H1 (cell line): ENCODE results near the gene HYAL1. TPM values are rescaled to one million over a fixed set of nuclear protein-coding genes. Genes with fewer than 3 reads are reported as not detected.

Experiments
- HDAC2 ChIP-seq, 2 experiments: fragments of 300-600 bp in 1 of 2; sonication (generic) in 1 of 2; IDR thresholded peaks; 2 replicates each; pipeline ENCODE4 v1.6.1; 2011 to 2012; ENCODE audit warnings: low read depth in 2 of 2, low read length in 2 of 2, mild to moderate bottlenecking in 2 of 2, moderate library complexity in 2 of 2, borderline replicate concordance in 1 of 2, inconsistent platforms in 1 of 2
- JUN ChIP-seq: IDR thresholded peaks from 2 replicates; pipeline ENCODE4 v1.6.1; 2011; ENCODE audit warnings: low read depth, mild to moderate bottlenecking, improper control_type of control experiment, low read length
- TAF7 ChIP-seq: optimal IDR thresholded peaks from 2 replicates; pipeline ENCODE3; 2011; ENCODE audit warnings: low read depth, mild to moderate bottlenecking, inconsistent platforms, low read length, moderate library complexity, borderline replicate concordance
- TCF12 ChIP-seq: IDR thresholded peaks from 2 replicates; pipeline ENCODE4 v1.6.1; 2011; ENCODE audit warnings: low read depth, mild to moderate bottlenecking, low read length
- polyA plus RNA-seq, 7 experiments: library from polyadenylated mRNA; depleted of rRNA in 3 of 7; stranded (reverse) in 5 of 7; unstranded in 2 of 7; fragments of >200 nt in 5 of 7; fragments of 200-250 nt in 2 of 7; gene quantifications; 1 replicate in 5 of 7; 2 replicates in 1 of 7; 4 replicates in 1 of 7; pipeline versions ENCODE4 v1.2.1 to v1.2.3, GENCODE V29; 2011 to 2013; ENCODE audit warnings: missing spikeins in 2 of 7, mixed read lengths in 2 of 7
- total RNA-seq: library from RNA; stranded (reverse); fragmentation: NEBNext Ultra II Directional; extraction: Animal tissue kit (Norgen Biotek cat#: 25700); gene quantifications from 2 replicates; pipeline ENCODE4 v1.2.1, GENCODE V29; 2021

The HYAL1 gene
- total and polyA plus RNA-seq, 2 of the 8 experiments (the other 6 are each of a cell fraction or from before 2014, with no cell fraction given), result 2.0 to 5.4 TPM

DNA sequence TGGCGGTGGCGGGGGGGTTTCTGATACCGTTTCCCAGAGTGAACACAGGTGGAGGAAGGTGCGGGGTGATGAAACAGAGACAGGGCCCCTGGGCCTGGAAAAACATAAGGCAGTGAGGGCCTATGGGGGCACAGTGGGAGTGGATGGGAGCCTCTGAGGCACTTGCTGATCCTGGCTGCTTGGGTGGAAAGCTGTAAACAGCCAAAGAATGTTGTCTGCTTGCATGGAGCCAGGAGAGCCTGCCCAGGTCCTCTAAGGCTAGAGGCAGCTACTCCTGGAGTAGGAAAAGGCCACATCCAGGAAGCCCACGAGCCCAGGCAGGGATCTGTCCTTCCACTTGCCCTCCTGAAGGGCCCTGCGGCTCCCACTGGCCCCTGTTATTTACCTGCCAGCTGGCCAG, 37.4 kb downstream of the HYAL1 start (continued):
- TF ChIP-seq HDAC2 (IDR thresholded peaks at IDR 0.05; ENCODE audit: borderline replicate concordance in 1 of 2, low read depth in 2 of 2, low read length in 2 of 2), result no peak
- TF ChIP-seq TAF7, result no peak
- TF ChIP-seq TCF12, result no peak
- TF ChIP-seq JUN, result no peak
